Loucy (cell line): Measurements from ENCODE around the gene PIAS1.

Experiments used
- EZH2phosphoT487 ChIP-seq: fragments of 200-600 bp; IDR thresholded peaks from 2 replicates; pipeline ENCODE4 v1.6.1; 2018; ENCODE audit warnings: antibody characterized with exemption, mild to moderate bottlenecking, moderate library complexity, borderline replicate concordance
- TF ChIP-seq, protein P1 (sequence below): fragments of 200-600 bp; sonication (generic); conservative IDR thresholded peaks from 2 replicates; pipeline ENCODE4 v1.5.1; 2014; ENCODE audit warnings: mild to moderate bottlenecking, antibody characterized with exemption, low read length

DNA sequence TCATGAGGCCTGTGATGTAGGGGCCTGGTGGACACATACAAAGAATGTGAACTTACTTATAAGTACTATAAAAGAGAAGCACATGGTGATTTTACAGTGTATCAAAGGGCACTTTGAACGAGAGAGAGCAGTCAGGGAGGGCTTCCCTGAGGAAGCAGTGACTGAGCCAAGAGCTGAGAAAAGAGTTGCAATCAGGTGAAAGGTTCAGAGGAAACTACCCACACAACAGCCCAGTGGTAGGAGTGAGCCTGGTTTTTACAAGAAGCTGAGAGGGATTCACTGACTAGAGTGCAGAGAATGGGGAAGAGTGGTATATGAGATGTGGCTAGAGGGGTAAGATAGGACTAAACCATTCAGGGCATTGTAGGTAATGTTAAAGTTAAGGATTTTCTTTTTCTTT is 93.9 kb downstream of the PIAS1 start:
- TF ChIP-seq, protein P1, sequence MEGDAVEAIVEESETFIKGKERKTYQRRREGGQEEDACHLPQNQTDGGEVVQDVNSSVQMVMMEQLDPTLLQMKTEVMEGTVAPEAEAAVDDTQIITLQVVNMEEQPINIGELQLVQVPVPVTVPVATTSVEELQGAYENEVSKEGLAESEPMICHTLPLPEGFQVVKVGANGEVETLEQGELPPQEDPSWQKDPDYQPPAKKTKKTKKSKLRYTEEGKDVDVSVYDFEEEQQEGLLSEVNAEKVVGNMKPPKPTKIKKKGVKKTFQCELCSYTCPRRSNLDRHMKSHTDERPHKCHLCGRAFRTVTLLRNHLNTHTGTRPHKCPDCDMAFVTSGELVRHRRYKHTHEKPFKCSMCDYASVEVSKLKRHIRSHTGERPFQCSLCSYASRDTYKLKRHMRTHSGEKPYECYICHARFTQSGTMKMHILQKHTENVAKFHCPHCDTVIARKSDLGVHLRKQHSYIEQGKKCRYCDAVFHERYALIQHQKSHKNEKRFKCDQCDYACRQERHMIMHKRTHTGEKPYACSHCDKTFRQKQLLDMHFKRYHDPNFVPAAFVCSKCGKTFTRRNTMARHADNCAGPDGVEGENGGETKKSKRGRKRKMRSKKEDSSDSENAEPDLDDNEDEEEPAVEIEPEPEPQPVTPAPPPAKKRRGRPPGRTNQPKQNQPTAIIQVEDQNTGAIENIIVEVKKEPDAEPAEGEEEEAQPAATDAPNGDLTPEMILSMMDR, result no peak
- TF ChIP-seq EZH2phosphoT487, result no peak
